Endothelial cell of umbilical vein (primary cell): Measurements from ENCODE around the gene ASB13. TPM values are rescaled to one million over a fixed set of nuclear protein-coding genes. Genes with fewer than 3 reads are reported as not detected.

ENCODE experiments used
- BruUV-seq: library from RNA; stranded (reverse); fragments of 400-500 nt; replicated peaks from 2 replicates; lab custom pipeline; 2021; lab: Mats Ljungman, UMichigan
- CTCF ChIA-PET: fragments of 300-600, 350-600 bp; sonication (Branson Sonifier 250); formaldehyde crosslinking; loops from one replicate; lab custom pipeline; 2021; ENCODE audit warnings: antibody characterized with exemption, inconsistent platforms; lab: Charles Lee
- POLR2A ChIA-PET: fragments of 300-600, 350-600 bp; sonication (Branson Sonifier 250); formaldehyde crosslinking; loops from one replicate; lab custom pipeline; 2021; ENCODE audit warnings: antibody characterized with exemption, inconsistent platforms; lab: Charles Lee
- DNase-seq: peaks from one replicate; pipeline ENCODE4 v3.0.0-alpha.2; 2011; ENCODE audit warnings: low read depth, low spot score
- FAIRE-seq: peaks from 2 replicates; lab custom pipeline; 2011; peaks lifted over from hg19 to GRCh38; lab: Jason Lieb, UNC
- H2AFZ ChIP-seq: 2 replicates; pipeline ENCODE4 v1.6.0; 2012; ENCODE audit warnings: low read depth, low read length, control low read depth, inconsistent platforms
- H3K27ac ChIP-seq: 2 replicates; pipeline ENCODE4 v1.5.1; 2011; ENCODE audit warnings: low read depth, mild to moderate bottlenecking, control low read depth, low read length, moderate library complexity; ENCODE audit not compliant: insufficient read depth
- H3K27me3 ChIP-seq, 2 experiments: 2 replicates each; pipeline versions ENCODE4 v1.6.0 to v1.6.1; 2011; ENCODE audit warnings: low read length in 2 of 2, mixed read lengths in 1 of 2; ENCODE audit not compliant: control insufficient read depth in 2 of 2, insufficient read depth in 2 of 2
- H3K36me3 ChIP-seq, 2 experiments: 2 replicates in 1 of 2; 3 replicates in 1 of 2; pipeline ENCODE4 v1.5.1; 2011; ENCODE audit warnings: low read length in 2 of 2, mild to moderate bottlenecking in 1 of 2, moderate library complexity in 1 of 2; ENCODE audit not compliant: control insufficient read depth in 2 of 2, insufficient read depth in 2 of 2; ENCODE audit errors: extremely low read depth in 1 of 2
- H3K4me1 ChIP-seq: 3 replicates; pipeline ENCODE4 v1.5.1; 2011; ENCODE audit warnings: mild to moderate bottlenecking, low read length; ENCODE audit not compliant: control insufficient read depth, insufficient read depth; ENCODE audit errors: extremely low read depth
- H3K4me2 ChIP-seq: 2 replicates; pipeline ENCODE4 v1.6.1; 2011; ENCODE audit warnings: low read length, control low read depth, mixed read lengths; ENCODE audit not compliant: insufficient read depth
- H3K4me3 ChIP-seq, 3 experiments: fragments of 200-600 bp in 1 of 3; sonication (generic), shearing (Covaris generic) in 1 of 3; replicated peaks in 1 of 3; 2 replicates each; pipeline ENCODE4 v1.5.1; 2011 to 2016; ENCODE audit warnings: control low read depth in 3 of 3, low read length in 3 of 3, mild to moderate bottlenecking in 2 of 3, inconsistent platforms in 1 of 3, low read depth in 1 of 3, moderate library complexity in 1 of 3; ENCODE audit not compliant: insufficient read depth in 1 of 3
- H3K79me2 ChIP-seq: 2 replicates; pipeline ENCODE4 v1.6.0; 2012; ENCODE audit warnings: low read length, inconsistent platforms; ENCODE audit not compliant: control insufficient read depth, insufficient read depth
- H3K9ac ChIP-seq: replicated peaks from 2 replicates; pipeline ENCODE3; 2011; ENCODE audit warnings: low read length, control low read depth; ENCODE audit not compliant: insufficient read depth; ENCODE audit errors: extremely low read depth
- H3K9me1 ChIP-seq: replicated peaks from 3 replicates; pipeline ENCODE4 v1.6.0; 2011; ENCODE audit warnings: mild to moderate bottlenecking, low read length; ENCODE audit not compliant: control insufficient read depth, insufficient read depth; ENCODE audit errors: extremely low read depth
- H3K9me3 ChIP-seq: replicated peaks from 2 replicates; pipeline ENCODE4 v1.5.1; 2012; ENCODE audit warnings: low read length, inconsistent platforms; ENCODE audit not compliant: control insufficient read depth, insufficient read depth
- H4K20me1 ChIP-seq: replicated peaks from 2 replicates; pipeline ENCODE3; 2011; ENCODE audit warnings: mild to moderate bottlenecking, low read length; ENCODE audit not compliant: control insufficient read depth, insufficient read depth; ENCODE audit errors: extremely low read depth
- EZH2 ChIP-seq: IDR thresholded peaks from 2 replicates; pipeline ENCODE4 v1.6.1; 2012; ENCODE audit warnings: borderline replicate concordance, low read depth, mild to moderate bottlenecking, moderate library complexity, low read length, inconsistent platforms; ENCODE audit not compliant: severe bottlenecking
- FOS ChIP-seq: IDR thresholded peaks from 2 replicates; pipeline ENCODE4 v1.6.1; 2011; ENCODE audit warnings: mild to moderate bottlenecking, low read length, moderate library complexity, borderline replicate concordance; ENCODE audit not compliant: insufficient read depth
- GATA2 ChIP-seq: IDR thresholded peaks from 2 replicates; pipeline ENCODE4 v1.7.0; 2011; ENCODE audit warnings: low read depth, mild to moderate bottlenecking, moderate library complexity, mixed read lengths, low read length; ENCODE audit not compliant: insufficient read length, insufficient read depth
- JUN ChIP-seq: IDR thresholded peaks from 2 replicates; pipeline ENCODE4 v1.6.1; 2011; ENCODE audit warnings: borderline replicate concordance, low read depth; ENCODE audit not compliant: insufficient read length, insufficient read depth
- MYC ChIP-seq: IDR thresholded peaks from one replicate; pipeline ENCODE4 v1.6.1; 2011; ENCODE audit warnings: mild to moderate bottlenecking, low read depth, low read length
- POLR2A ChIP-seq: IDR thresholded peaks from 2 replicates; pipeline ENCODE4 v1.6.1; 2012; ENCODE audit warnings: low read depth, mild to moderate bottlenecking, control low read depth, low read length
- POLR2AphosphoS5 ChIP-seq: IDR thresholded peaks from 2 replicates; pipeline ENCODE4 v1.6.1; 2012; ENCODE audit warnings: low read depth, mild to moderate bottlenecking, control low read depth, low read length, moderate library complexity; ENCODE audit not compliant: insufficient read depth
- dilution Hi-C: fragments of 300-500 bp; cut with MboI; formaldehyde crosslinking; loops from one replicate; pipeline ENCODE4 v1.15.0; 2019; ENCODE audit warnings: low sequenced_read_pairs; ENCODE audit not compliant: extremely low pct_ligation_motif_present
- intact Hi-C: fragments of 100-400 bp; cut with micrococcal nuclease; formaldehyde crosslinking; loops from one replicate; pipeline ENCODE4 v1.10.0; 2022
- polyA plus RNA-seq, 4 experiments: library from polyadenylated mRNA; depleted of rRNA in 3 of 4; stranded (reverse) in 3 of 4; unstranded in 1 of 4; fragments of >200 nt; gene quantifications; 2 replicates each; pipeline versions ENCODE4 v1.2.1 to v1.2.3, GENCODE V29; 2011 to 2012; ENCODE audit warnings: missing spikeins in 1 of 4
- total RNA-seq: library from RNA; stranded (reverse); gene quantifications from 2 replicates; pipeline ENCODE4 v1.2.3, GENCODE V29; 2021
- TF ChIP-seq, protein P1 (sequence below), 2 donors: IDR thresholded peaks; 1 replicate in 1 of 2; 2 replicates in 1 of 2; pipeline ENCODE4 v1.5.1; 2011; ENCODE audit warnings: low read length in 2 of 2, mild to moderate bottlenecking in 2 of 2, moderate library complexity in 2 of 2, control low read depth in 1 of 2, inconsistent platforms in 1 of 2, low read depth in 1 of 2; ENCODE audit not compliant: insufficient read depth in 1 of 2; ENCODE audit errors: extremely low read depth in 1 of 2
- TF ChIP-seq, protein P2 (sequence below): IDR thresholded peaks from 2 replicates; pipeline ENCODE4 v1.6.1; 2011; ENCODE audit not compliant: insufficient read depth, insufficient read length

ASB13 gene
- total and polyA plus RNA-seq, 2 donors (not counting 3 experiments of a cell fraction or from before 2014, with no cell fraction given), result 6.3 to 7.3 TPM

DNA sequence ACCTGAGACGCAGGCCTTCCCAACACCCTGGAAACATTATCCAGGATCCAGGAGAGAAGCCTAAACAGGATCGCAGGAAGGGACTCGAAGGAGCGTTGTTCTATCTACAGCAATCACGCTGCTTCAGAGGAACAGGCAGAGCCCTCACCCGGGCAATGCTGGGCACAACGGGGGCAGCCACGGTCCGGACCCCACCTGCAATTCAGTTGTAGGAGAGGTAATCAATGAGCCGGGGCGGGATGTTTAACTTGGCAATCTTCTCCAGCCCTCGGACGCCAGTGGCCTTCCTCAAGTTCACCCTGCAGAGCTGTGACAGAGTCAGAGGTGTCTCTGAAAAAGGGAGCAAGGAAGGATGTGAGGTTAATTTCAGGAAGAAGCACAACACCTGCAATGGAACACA is 25.9 kb downstream of the ASB13 start:
- POLR2A ChIA-PET, result no interaction called here
- FAIRE-seq, result no peak
- CTCF ChIA-PET, result interaction anchor here (5.6 kb wide), 1 partner anchor 11 kb away, joined by 21 read pairs; no protein-coding TSS in a partner anchor

More for the DNA sequence above, 25.9 kb downstream of the ASB13 start:
- Histone ChIP-seq H3K36me3 (peaks cover 0 to 12% of the 10 kb centered on the region in 2 experiments), H3K79me2 (no peaks in the 10 kb centered on the region), H3K27ac (no peak overlapping the region), H4K20me1 (no peaks in the 10 kb centered on the region), H3K4me3 (no peak overlapping the region), H3K9me3 (no peaks in the 10 kb centered on the region), H3K4me2 (no peak overlapping the region), H2AFZ (no peak overlapping the region), H3K27me3 (no peaks in the 10 kb centered on the region), H3K9me1 (no peaks in the 10 kb centered on the region), H3K4me1 (no peaks in the 10 kb centered on the region), H3K9ac (no peak overlapping the region)
- dilution Hi-C loops (no loop called here), intact Hi-C loops (no loop called here)
- TF ChIP-seq EZH2 (no peak), JUN (no peak), FOS (no peak), MYC (no peak), POLR2AphosphoS5 (no peak), POLR2A (no peak), GATA2 (no peak)
- TF ChIP-seq, protein P1, sequence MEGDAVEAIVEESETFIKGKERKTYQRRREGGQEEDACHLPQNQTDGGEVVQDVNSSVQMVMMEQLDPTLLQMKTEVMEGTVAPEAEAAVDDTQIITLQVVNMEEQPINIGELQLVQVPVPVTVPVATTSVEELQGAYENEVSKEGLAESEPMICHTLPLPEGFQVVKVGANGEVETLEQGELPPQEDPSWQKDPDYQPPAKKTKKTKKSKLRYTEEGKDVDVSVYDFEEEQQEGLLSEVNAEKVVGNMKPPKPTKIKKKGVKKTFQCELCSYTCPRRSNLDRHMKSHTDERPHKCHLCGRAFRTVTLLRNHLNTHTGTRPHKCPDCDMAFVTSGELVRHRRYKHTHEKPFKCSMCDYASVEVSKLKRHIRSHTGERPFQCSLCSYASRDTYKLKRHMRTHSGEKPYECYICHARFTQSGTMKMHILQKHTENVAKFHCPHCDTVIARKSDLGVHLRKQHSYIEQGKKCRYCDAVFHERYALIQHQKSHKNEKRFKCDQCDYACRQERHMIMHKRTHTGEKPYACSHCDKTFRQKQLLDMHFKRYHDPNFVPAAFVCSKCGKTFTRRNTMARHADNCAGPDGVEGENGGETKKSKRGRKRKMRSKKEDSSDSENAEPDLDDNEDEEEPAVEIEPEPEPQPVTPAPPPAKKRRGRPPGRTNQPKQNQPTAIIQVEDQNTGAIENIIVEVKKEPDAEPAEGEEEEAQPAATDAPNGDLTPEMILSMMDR (IDR thresholded peaks at IDR 0.05; ENCODE audit: extremely low read depth in 1 of 2, insufficient read depth in 1 of 2, low read depth in 1 of 2, low read length in 2 of 2), result no peak
- TF ChIP-seq, protein P2, sequence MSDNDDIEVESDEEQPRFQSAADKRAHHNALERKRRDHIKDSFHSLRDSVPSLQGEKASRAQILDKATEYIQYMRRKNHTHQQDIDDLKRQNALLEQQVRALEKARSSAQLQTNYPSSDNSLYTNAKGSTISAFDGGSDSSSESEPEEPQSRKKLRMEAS, result no peak
- no peak for DNase-seq
- no TSS peak for BruUV-seq
